A172 (cell line): ENCODE measurements around the gene PKM. TPM values are rescaled to one million over a fixed set of nuclear protein-coding genes. Genes with fewer than 3 reads are reported as not detected.
"Not testable (repeated sequence)": the region's sequence is repeated elsewhere in the genome, so short reads cannot be mapped to it uniquely, and the experiment has no call there.

ENCODE experiments used
- DNase-seq: peaks from one replicate; pipeline ENCODE4 v3.0.0-alpha.2; 2015; ENCODE audit warnings: low spot score
- total RNA-seq: library from RNA; depleted of rRNA; stranded (reverse); fragments of >200 nt; shearing (Covaris generic); gene quantifications from 2 replicates; pipeline ENCODE4 v1.2.3, GENCODE V29; 2014

PKM gene
- total RNA-seq, 1 experiment from 2014 or later: 2,886 TPM

DNA sequence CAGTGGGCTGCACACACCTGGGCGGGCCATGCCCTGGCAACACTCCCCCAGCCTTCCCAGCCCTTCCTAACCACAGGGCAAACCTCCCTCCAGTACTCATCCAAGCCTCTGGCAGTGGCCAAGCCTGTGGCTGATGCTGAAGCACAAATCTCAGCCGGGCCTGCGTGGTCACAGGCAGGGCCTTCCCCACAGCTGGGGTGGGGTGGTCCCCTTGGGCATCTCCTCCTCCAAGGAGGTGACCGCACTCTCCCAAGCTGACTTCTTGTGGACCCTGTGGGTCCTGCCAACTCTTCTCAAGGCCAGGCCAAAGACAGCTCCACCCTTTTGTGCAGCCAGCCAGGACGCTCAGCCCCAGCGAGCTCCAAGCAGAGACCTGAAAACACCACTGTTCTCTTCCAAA is 54.8 kb downstream of the PKM start:
- DNase-seq: no peak

DNA sequence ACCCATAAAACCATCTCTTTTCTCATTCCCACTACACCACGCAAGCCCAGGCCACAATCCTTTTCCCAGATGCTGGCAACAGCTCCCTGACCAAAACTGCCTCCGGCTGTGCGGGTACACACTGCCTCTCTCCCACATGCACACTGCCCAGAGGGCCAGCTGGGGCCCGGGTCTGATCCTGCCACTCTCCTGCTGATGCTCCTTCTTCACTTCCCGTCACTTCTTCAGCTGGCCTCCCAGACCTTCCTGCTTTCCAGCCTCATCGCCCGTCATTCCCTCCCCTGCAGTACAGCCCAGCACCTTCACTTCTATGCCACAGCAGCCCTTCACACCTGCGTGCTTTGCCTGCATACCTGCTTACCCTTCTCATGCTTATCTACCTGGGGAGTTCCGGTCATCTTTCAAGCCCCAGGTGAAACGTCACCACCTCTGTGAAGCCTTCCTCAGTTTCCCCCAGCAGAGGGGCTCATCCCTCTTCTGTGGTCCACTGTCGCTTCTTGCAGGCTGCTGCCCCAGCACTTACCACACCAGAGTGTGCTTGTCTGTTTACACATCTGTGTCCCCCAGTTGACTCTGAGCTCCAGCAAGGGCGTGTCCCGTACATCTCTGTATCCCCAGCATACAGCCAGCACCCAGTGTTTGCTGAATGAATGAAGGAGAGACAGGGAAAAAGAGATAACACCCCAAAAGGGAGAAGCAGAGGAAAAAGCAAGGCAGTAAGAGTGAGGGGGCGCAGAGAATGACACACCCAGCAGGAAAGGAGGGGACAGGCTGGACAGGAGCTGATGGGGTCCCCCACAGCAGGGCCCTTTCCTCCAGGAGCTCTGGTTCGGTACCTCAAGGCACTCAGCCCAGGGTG is 55.6 kb downstream of the PKM start:
- no peak for DNase-seq

DNA sequence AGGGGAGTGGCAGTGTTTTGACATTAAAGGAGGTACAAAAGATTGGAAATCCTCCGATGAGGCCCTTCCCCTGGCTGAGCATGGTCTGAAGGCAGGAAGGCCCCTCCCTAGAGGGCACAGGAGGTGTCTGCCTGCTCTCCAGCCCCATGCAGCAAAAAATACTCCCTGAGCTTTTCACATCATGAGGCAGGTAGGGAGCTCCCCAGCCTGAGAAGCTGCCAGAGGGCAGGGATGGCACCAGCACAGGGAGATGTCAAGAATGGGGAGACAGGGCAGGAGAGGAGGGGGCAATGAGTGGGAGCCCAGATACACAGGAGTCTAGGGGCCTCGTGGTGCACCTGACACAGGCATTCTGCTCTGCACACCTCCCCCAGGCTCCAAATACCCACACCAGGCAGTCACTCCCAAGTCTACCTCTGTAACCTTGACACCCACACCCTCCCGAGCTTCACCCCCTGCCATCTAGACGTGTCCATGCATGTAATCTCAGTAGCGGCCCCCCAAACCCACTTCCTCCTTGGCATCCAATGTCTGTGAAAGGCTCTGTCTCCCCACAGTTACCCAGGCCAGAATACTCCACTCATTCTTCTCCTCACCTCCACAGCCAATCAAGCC is 56.3 kb downstream of the PKM start:
- no peak for DNase-seq

DNA sequence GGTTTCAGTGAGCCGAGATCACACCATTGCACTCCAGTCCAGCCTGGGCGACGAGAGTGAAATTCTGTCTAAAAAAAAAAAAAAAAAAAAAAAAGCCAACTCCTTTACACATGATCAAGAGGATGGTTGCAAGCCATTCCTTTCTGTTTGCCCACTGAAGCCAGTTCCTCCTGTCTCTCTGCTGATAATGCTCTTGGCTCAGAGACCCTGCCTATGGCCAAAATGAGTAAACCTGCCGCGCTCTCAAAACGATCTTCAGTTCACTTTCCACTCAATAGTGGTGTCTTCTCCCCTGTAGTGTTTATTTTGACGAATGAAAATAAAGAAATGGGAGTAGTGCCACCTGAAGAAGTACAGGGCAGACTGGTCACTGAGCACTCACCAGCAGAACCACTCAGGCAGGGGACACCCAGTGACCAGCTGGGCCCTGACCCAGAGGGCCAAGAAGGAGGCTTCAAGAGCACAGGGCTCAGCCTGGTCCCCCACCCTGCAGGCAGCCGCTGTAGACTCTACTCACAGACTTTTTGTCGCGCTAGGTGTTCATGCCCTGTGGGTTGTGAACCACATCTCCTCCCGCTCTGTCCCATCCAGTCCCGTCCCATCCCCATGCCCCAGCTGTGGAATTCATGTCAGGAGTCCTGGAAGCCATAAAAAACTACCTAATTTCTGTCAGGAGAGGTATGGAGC is 57.0 kb downstream of the PKM start:
- no peak for DNase-seq

DNA sequence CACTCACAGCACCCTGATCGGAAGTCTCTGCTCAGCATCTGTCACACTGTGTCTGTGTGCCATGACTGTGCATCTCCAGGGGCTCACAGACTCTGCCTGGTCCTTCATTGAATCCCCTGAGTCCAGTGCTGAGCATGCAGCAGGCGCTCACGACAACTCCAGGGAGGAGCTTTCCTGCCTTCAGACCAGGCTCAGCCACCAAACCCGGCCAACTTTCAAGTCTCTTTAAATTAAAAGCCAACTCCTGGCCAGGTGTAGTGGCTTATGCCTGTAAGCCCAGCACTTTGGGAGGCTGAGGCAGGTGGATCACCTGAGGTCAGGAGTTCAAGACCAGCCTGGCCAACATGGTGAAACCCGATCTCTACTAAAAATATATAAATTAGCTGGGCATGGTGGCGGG is 57.6 kb downstream of the PKM start:
- no peak for DNase-seq

DNA sequence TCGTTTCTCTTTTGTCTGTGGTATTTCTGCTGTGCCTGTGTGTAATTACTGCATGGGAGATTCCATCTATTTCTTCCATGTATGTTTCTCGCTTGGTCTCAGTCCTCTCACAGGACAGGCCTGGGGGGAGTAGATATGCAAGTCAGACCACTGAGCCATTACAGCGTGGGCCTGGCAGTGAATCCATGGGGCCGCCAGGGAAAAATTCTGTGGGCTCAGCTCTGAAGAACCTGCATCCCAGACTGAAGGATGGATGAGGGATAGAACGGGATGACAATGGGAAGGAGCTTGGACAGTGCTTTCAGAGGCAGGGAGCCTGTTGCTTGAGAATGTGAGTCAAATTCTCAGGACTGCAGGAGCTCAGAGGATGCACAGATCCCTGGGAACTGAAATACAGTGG is 58.2 kb downstream of the PKM start:
- DNase-seq: no peak

DNA sequence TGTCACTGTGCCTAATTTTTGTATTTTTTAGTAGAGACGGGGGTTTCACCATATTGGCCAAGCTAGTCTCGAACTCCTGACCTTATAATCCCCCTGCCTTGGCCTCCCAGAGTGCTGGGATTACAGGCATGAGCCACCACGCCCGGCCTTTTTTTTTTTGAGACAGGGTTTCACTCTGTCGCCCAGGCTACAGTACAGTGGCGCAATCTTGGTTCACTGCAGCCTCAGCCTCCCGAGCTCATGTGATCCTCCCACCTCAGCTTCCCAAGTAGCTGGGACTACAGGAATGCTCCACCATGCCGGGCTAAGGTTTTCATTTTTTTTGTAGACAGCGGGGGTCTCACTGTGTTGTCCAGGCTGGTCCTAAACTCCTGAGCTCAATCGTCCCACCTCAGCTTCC is 59.0 kb downstream of the PKM start:
- DNase-seq: not testable (repeated sequence)

DNA sequence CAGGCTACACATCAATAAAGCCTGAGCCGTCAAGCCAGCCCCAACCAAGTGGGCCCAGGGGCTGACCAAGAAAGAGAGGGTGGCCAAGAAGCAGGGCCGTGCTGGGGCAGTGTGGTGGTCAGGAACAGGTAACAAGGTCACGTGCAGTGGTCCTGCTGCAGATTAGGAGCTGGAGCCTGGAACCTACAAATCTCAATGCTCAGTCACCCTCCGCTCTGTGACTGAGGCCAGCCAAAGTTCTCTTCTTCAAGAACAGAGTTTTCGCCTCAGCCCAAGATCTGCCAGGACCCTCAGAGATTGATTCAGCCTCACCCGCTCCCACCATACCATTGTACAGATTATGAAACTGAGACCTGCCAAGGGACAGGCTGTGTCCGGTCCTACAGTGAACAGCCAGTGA is 60.3 kb downstream of the PKM start:
- DNase-seq: no peak

DNA sequence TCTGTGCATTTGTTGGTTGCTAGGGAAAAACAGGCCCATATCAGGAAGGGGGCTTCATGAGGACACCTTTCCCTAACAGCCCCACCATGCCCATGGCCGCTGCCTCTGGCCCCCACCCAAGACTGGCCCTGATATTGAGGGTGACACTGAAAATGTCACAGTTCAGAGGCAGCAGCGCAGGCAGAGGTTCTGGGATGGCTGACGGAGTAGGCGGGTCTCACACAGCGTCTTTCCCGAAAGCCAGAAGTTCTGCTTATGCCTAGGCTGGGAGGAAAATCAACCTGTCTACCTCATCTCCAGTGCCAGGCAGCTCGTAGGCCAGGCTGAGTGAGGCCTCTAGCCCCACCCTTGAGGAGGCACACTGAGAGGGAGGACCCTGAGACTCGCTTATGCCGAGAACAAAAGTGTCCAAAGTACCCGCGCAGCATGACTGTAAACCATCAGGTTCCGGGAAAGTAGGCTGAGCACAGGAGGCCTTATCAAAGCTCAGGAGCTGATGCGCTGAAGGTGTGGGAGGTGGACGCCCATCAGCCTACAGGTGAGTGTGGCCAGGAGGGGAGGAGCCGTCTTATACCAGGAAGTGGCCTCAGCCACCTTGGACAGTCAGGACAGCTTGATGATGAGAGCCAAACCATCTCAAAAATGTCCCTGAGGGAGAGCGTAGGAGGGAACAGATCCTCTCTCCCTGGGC is 60.9 kb downstream of the PKM start:
- DNase-seq: no peak

DNA sequence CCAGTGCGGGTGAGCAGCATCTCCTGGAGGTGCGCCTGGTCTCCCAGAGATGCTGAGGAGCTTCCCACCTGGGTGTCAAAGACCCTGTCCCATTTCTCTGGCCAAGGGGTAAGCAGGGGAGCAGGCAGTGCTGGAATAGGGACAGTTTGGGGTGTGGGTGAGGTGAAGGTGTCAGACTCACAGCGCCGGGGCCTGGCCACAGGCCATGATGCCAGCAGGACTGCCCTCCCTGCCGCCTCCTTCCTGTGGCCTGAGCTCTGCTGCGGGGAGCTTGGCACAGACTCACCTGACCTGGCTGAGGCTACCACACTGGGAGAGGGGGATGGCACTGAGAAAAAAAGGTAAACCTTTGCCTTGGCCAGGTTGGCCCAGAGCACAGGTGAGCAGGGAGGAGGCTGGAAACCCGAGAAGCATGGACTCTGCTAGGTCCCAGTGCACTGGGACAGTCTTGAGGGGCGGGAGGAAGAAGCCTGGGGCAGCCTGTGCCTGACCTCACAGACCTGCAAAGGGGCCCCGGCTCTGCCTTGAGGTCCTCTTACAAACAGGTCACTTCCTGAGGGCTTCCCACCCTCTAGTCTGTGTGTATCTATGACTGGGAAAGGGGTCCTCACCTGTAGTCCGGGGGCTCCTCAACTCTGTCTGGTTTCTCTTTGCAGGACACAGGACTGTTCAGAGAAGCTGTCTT is 61.6 kb downstream of the PKM start:
- no peak for DNase-seq

DNA sequence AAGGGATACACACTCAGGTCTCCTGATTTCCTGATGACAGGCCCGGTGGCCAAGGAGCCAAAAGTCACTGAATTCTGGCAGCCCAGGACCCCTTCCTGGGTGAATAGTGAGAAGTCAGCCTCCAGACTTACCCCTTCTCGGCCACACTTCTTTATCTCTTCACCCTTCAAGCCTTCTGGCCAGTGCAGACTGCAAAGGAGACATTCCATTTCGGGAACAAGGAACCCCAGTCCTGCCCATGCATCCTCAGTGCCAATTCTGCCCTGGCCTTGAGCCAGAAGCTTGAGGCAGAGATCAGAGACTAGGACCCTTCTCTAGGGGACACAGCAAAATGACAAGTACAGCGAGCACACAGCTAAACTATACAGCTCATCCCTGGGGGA is 62.2 kb downstream of the PKM start:
- DNase-seq: no peak

DNA sequence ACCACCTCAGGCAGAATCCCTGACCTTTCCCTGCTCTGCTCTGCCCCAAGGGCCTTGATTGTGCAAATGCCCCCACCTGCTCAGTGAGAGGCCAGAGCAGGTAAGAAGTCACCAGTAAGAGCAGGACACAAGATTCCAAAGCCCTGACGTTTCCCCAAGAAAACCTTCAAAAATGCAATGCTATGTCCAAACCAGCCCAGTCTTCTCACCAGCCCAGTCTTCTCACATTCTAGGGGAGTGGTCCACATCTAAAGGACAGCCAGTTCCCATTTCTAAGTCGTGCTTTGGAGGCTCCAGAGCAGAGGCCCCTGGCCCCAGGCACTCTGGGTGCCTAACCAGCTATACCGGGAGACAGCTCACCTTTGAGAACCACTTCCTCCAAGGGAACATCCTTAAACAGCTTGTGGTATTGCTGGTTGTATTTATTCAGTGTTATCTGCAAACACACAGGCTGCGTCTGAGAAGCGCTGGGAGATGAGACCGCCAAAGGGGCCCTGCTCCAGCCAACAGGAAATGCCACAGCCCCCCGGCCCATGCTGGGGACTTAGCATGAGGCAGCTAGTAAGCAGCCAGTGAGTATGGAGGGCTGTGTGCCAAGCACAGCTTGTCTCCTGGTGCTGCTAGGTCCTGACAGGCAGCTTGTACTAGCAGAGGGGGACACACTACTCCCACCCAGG is 62.7 kb downstream of the PKM start:
- no peak for DNase-seq

DNA sequence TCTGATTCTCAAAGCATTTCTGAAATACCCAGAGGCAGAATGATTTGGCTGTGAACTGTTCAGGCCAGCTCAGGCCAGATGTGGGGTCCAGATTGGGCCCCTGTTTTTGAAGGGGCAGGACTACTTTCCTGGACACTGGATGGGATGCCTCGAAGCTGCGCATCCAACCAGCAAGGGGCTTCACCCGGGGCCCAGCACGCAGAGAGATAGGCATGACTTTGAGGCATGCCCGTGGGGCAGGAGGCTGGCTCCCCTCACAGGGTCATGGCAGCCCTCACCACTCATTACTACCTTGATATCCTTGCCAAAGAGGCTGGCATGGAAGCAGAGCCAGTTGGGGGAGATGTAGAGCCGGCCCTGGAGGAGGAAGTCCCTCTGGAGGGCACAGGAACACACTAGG is 63.5 kb downstream of the PKM start:
- DNase-seq: no peak

DNA sequence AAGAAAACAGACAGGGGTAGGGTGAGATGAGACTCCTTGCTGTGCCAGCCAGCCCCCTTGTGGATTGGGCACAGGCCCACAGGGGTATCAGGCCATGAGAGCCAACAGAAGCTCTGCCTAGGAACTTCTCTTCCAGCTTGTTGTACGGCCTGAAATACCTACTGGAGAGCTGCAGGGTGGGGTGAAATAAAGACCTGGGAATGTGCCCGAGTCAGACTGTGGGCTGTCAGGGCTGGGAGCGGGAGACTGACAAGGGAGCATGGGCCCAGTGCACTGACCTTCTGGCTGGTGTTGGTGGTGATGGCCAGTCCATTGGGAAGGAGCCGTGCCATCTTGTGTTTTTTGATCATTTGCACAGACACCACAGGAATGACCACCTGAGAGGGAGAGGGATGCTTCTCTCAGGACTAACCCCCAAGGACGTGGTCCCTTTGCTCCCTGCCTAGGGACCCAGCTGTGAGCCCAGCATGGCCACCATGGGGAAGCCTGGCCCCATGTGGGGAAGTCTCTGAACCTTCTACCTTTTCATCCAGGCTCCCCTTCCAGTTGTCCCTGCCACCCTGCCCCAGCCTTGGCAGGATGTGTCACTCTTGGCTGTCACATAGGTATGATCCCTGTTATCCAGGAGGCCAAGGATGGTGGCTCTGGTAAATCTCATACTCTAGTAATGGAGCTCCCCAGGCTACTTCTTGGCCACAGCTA is 64.1 kb downstream of the PKM start:
- no peak for DNase-seq

DNA sequence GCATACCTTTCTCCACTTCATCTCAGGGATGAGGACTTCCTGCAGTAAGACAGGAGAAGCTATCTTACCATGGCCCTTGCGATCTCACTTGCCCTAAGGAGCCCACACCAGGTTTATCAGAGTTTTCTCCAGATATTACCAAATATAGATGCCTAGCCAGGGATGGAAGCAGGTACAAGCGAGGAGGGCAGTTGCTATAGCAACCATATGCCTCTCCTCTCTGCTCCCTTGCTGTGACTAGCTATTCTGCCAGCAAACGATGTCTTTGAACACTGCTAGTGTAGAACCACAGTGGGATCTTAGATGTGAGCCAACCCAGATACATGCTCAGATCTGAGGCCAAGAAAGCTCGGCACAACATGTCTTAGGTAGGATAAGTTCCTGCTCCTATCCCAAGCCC is 67.3 kb downstream of the PKM start:
- no peak for DNase-seq

DNA sequence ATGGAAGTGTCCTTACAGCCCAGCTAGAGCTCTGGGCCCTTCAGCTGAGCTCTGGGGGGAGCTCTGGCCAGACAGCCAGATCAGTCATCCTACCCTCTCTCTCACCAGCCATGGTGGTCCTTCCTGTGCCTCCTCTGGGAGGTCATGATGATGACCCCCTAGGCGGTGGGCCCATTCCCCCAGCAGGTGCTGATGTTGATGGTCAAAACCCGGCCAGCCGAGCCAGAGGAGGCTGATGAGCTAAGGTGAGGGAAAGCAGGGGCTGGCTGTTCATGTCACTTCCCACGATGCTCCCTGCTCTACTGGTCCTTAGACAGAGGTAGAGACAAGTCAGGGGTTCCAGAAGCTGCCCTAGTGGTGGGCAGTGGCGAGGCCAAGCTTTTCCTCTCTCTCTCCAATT is 68.4 kb downstream of the PKM start:
- DNase-seq: no peak

DNA sequence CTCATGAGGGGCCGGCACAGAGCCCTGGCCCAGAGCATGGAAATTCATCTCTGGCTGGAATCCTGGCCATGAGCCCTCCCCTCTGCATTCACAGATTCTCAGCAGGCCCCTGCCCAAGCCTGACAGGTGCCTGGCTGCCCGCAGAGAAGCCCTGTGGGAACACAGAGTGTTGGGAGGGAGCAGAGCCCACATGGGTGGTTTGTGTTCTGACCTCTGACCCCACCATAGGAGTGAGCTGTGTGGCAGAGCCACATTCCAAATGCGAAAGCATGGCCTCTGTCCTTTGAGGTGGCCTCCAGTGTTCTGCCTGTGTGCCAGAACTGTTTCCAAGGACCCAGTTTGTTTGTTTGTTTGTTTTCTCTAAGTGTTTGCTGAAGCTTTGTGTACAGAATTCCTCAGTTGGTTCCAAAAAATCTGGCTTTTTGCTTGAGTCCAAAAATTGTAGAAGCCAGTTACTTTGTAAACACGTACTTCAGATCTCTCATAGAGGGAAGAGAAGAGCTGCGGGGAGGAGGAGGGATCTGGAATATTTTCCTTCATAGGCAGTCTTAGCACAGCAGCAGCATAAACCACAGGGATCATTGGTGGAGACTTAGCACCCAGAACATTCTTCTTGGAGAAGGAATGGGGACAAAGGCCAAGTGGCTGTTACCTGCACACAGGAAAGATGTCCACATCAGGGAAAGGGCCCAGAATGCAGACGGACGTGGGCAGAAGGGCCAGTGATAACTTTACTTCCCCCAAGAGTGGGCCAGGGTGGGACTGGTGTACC is 69.4 kb downstream of the PKM start:
- no peak for DNase-seq

DNA sequence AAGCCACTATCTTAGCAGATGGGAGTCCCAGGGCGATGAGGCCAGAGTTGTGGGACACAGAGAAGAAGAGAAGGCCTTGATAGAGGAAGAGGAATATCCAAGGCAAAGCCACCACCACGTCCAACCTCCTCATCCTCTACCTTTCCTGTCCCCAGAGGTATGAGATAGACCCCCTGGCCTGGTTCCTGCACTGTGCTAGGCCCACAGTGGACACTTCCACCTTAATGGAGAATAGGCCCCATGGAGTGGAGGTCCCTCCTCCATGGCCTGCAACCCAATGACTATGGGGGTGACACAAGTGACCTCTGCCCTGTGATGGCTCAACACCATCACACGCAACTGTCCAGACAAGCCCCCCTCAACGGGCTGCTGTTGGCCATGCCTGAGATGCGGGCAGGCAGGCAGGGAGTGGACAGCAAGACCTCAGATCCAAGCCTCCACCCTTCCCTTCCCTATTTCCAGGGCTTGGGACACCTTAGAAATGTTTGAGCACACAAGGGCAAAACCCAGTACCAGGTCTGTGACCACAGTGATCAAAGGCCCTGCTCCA is 70.2 kb downstream of the PKM start:
- DNase-seq: no peak

DNA sequence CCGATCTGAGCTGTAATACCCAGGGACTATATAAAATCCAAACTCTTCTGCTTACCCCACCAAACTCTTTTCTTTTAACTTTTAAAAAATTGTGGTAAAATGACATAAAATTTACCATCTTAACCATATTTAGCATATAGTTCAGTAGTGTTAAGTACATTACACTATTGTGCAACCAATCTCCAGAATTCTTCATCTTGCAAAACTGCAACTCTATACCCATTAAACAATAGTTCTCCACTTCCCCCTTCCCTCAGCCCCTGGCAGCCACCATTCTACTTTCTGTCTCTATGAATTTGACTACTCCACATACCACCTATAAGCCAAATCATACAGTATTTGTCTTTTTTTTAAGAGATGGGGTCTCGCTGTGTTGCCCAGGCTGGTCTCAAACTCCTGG is 74.1 kb downstream of the PKM start:
- no peak for DNase-seq
